Endothelial cell of umbilical vein (primary cell): ENCODE data around the gene BLVRA. TPM values are rescaled to one million over a fixed set of nuclear protein-coding genes. Genes with fewer than 3 reads are reported as not detected.

Experiments used
- BruUV-seq: library from RNA; stranded (reverse); fragments of 400-500 nt; replicated peaks from 2 replicates; lab custom pipeline; 2021; lab: Mats Ljungman, UMichigan
- CTCF ChIA-PET: fragments of 300-600, 350-600 bp; sonication (Branson Sonifier 250); formaldehyde crosslinking; loops from one replicate; lab custom pipeline; 2021; ENCODE audit warnings: antibody characterized with exemption, inconsistent platforms; lab: Charles Lee
- POLR2A ChIA-PET: fragments of 300-600, 350-600 bp; sonication (Branson Sonifier 250); formaldehyde crosslinking; loops from one replicate; lab custom pipeline; 2021; ENCODE audit warnings: antibody characterized with exemption, inconsistent platforms; lab: Charles Lee
- DNase-seq: peaks from one replicate; pipeline ENCODE4 v3.0.0-alpha.2; 2011; ENCODE audit warnings: low read depth, low spot score
- FAIRE-seq: peaks from 2 replicates; lab custom pipeline; 2011; peaks lifted over from hg19 to GRCh38; lab: Jason Lieb, UNC
- H2AFZ ChIP-seq: 2 replicates; pipeline ENCODE4 v1.6.0; 2012; ENCODE audit warnings: low read depth, low read length, control low read depth, inconsistent platforms
- H3K27ac ChIP-seq: 2 replicates; pipeline ENCODE4 v1.5.1; 2011; ENCODE audit warnings: low read depth, mild to moderate bottlenecking, control low read depth, low read length, moderate library complexity; ENCODE audit not compliant: insufficient read depth
- H3K27me3 ChIP-seq, 2 experiments: 2 replicates each; pipeline versions ENCODE4 v1.6.0 to v1.6.1; 2011; ENCODE audit warnings: low read length in 2 of 2, mixed read lengths in 1 of 2; ENCODE audit not compliant: control insufficient read depth in 2 of 2, insufficient read depth in 2 of 2
- H3K36me3 ChIP-seq, 2 experiments: 2 replicates in 1 of 2; 3 replicates in 1 of 2; pipeline ENCODE4 v1.5.1; 2011; ENCODE audit warnings: low read length in 2 of 2, mild to moderate bottlenecking in 1 of 2, moderate library complexity in 1 of 2; ENCODE audit not compliant: control insufficient read depth in 2 of 2, insufficient read depth in 2 of 2; ENCODE audit errors: extremely low read depth in 1 of 2
- H3K4me1 ChIP-seq: 3 replicates; pipeline ENCODE4 v1.5.1; 2011; ENCODE audit warnings: mild to moderate bottlenecking, low read length; ENCODE audit not compliant: control insufficient read depth, insufficient read depth; ENCODE audit errors: extremely low read depth
- H3K4me2 ChIP-seq: 2 replicates; pipeline ENCODE4 v1.6.1; 2011; ENCODE audit warnings: low read length, control low read depth, mixed read lengths; ENCODE audit not compliant: insufficient read depth
- H3K4me3 ChIP-seq, 3 experiments: fragments of 200-600 bp in 1 of 3; sonication (generic), shearing (Covaris generic) in 1 of 3; replicated peaks in 1 of 3; 2 replicates each; pipeline ENCODE4 v1.5.1; 2011 to 2016; ENCODE audit warnings: control low read depth in 3 of 3, low read length in 3 of 3, mild to moderate bottlenecking in 2 of 3, inconsistent platforms in 1 of 3, low read depth in 1 of 3, moderate library complexity in 1 of 3; ENCODE audit not compliant: insufficient read depth in 1 of 3
- H3K79me2 ChIP-seq: 2 replicates; pipeline ENCODE4 v1.6.0; 2012; ENCODE audit warnings: low read length, inconsistent platforms; ENCODE audit not compliant: control insufficient read depth, insufficient read depth
- H3K9ac ChIP-seq: replicated peaks from 2 replicates; pipeline ENCODE3; 2011; ENCODE audit warnings: low read length, control low read depth; ENCODE audit not compliant: insufficient read depth; ENCODE audit errors: extremely low read depth
- H3K9me1 ChIP-seq: replicated peaks from 3 replicates; pipeline ENCODE4 v1.6.0; 2011; ENCODE audit warnings: mild to moderate bottlenecking, low read length; ENCODE audit not compliant: control insufficient read depth, insufficient read depth; ENCODE audit errors: extremely low read depth
- H3K9me3 ChIP-seq: replicated peaks from 2 replicates; pipeline ENCODE4 v1.5.1; 2012; ENCODE audit warnings: low read length, inconsistent platforms; ENCODE audit not compliant: control insufficient read depth, insufficient read depth
- H4K20me1 ChIP-seq: replicated peaks from 2 replicates; pipeline ENCODE3; 2011; ENCODE audit warnings: mild to moderate bottlenecking, low read length; ENCODE audit not compliant: control insufficient read depth, insufficient read depth; ENCODE audit errors: extremely low read depth
- EZH2 ChIP-seq: IDR thresholded peaks from 2 replicates; pipeline ENCODE4 v1.6.1; 2012; ENCODE audit warnings: borderline replicate concordance, low read depth, mild to moderate bottlenecking, moderate library complexity, low read length, inconsistent platforms; ENCODE audit not compliant: severe bottlenecking
- FOS ChIP-seq: IDR thresholded peaks from 2 replicates; pipeline ENCODE4 v1.6.1; 2011; ENCODE audit warnings: mild to moderate bottlenecking, low read length, moderate library complexity, borderline replicate concordance; ENCODE audit not compliant: insufficient read depth
- GATA2 ChIP-seq: IDR thresholded peaks from 2 replicates; pipeline ENCODE4 v1.7.0; 2011; ENCODE audit warnings: low read depth, mild to moderate bottlenecking, moderate library complexity, mixed read lengths, low read length; ENCODE audit not compliant: insufficient read length, insufficient read depth
- JUN ChIP-seq: IDR thresholded peaks from 2 replicates; pipeline ENCODE4 v1.6.1; 2011; ENCODE audit warnings: borderline replicate concordance, low read depth; ENCODE audit not compliant: insufficient read length, insufficient read depth
- MYC ChIP-seq: IDR thresholded peaks from one replicate; pipeline ENCODE4 v1.6.1; 2011; ENCODE audit warnings: mild to moderate bottlenecking, low read depth, low read length
- POLR2A ChIP-seq: IDR thresholded peaks from 2 replicates; pipeline ENCODE4 v1.6.1; 2012; ENCODE audit warnings: low read depth, mild to moderate bottlenecking, control low read depth, low read length
- POLR2AphosphoS5 ChIP-seq: IDR thresholded peaks from 2 replicates; pipeline ENCODE4 v1.6.1; 2012; ENCODE audit warnings: low read depth, mild to moderate bottlenecking, control low read depth, low read length, moderate library complexity; ENCODE audit not compliant: insufficient read depth
- dilution Hi-C: fragments of 300-500 bp; cut with MboI; formaldehyde crosslinking; loops from one replicate; pipeline ENCODE4 v1.15.0; 2019; ENCODE audit warnings: low sequenced_read_pairs; ENCODE audit not compliant: extremely low pct_ligation_motif_present
- intact Hi-C: fragments of 100-400 bp; cut with micrococcal nuclease; formaldehyde crosslinking; loops from one replicate; pipeline ENCODE4 v1.10.0; 2022
- polyA plus RNA-seq, 4 experiments: library from polyadenylated mRNA; depleted of rRNA in 3 of 4; stranded (reverse) in 3 of 4; unstranded in 1 of 4; fragments of >200 nt; gene quantifications; 2 replicates each; pipeline versions ENCODE4 v1.2.1 to v1.2.3, GENCODE V29; 2011 to 2012; ENCODE audit warnings: missing spikeins in 1 of 4
- total RNA-seq: library from RNA; stranded (reverse); gene quantifications from 2 replicates; pipeline ENCODE4 v1.2.3, GENCODE V29; 2021
- TF ChIP-seq, protein P1 (sequence below): IDR thresholded peaks from 2 replicates; pipeline ENCODE4 v1.6.1; 2011; ENCODE audit not compliant: insufficient read depth, insufficient read length
- TF ChIP-seq, protein P2 (sequence below), 2 donors: IDR thresholded peaks; 1 replicate in 1 of 2; 2 replicates in 1 of 2; pipeline ENCODE4 v1.5.1; 2011; ENCODE audit warnings: low read length in 2 of 2, mild to moderate bottlenecking in 2 of 2, moderate library complexity in 2 of 2, control low read depth in 1 of 2, inconsistent platforms in 1 of 2, low read depth in 1 of 2; ENCODE audit not compliant: insufficient read depth in 1 of 2; ENCODE audit errors: extremely low read depth in 1 of 2

The BLVRA gene
- total and polyA plus RNA-seq, 2 donors (not counting 3 experiments of a cell fraction or from before 2014, with no cell fraction given): 24.0 to 34.5 TPM

DNA sequence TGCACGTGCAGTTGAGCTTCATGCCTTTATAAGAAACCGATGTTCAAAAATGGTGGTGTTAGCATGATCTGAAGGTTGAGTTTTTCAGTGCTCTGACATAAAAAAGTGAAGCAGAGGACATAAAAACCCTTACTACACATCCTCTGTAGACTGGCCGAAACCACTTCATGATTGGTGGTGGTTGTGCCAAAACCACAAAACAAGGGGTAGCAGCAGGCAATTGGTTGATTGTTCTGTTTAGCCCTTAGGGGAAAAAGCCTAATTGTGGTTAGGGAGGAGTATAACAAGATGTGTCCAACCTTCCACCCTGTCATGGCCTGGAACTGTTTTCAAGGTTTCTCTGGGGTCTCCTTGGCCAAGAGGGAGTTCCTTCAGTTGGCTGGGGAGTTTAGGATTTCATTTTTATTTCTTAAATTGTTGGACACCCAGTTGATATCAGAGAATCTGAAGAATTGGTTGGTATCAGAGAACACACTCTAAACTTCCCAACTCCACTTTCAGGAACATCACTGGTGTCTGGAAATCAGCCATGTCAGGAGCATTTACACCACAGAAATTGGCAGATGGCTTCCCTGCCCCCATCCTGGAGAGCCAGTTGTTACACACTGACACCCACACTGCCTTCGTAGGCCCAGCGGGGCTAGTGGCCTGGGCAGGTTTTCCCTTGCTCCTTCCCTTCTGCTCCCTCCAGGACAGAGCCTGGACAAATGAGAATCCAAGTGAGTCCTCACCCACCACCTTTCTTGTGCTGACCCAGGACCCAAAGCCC, 92.1 kb downstream of the BLVRA start:
- BruUV-seq: no TSS peak
- POLR2A ChIA-PET: no interaction called here
- H3K27ac ChIP-seq: no peak overlapping the region
- no peaks in the 10 kb centered on the region for H4K20me1 ChIP-seq
- no peaks in the 10 kb centered on the region for H3K4me1 ChIP-seq
- H3K9me3 ChIP-seq: no peaks in the 10 kb centered on the region
- peaks cover 6 to 7% of the 10 kb centered on the region in 2 experiments for H3K27me3 ChIP-seq
- dilution Hi-C loops: no loop called here
- H3K4me3 ChIP-seq: no peak overlapping the region
- H3K36me3 ChIP-seq: no peaks in the 10 kb centered on the region
- no peak overlapping the region for H2AFZ ChIP-seq
- DNase-seq: no peak
- no peaks in the 10 kb centered on the region for H3K79me2 ChIP-seq
- CTCF ChIA-PET: interaction anchor here (1.9 kb wide), 1 partner anchor 11 kb away, joined by 9 read pairs; no protein-coding TSS in a partner anchor
- intact Hi-C loops: no loop called here
- TF ChIP-seq, protein P1, sequence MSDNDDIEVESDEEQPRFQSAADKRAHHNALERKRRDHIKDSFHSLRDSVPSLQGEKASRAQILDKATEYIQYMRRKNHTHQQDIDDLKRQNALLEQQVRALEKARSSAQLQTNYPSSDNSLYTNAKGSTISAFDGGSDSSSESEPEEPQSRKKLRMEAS: no peak
- no peak for TF ChIP-seq GATA2
- no peak for TF ChIP-seq MYC
- TF ChIP-seq, protein P2, sequence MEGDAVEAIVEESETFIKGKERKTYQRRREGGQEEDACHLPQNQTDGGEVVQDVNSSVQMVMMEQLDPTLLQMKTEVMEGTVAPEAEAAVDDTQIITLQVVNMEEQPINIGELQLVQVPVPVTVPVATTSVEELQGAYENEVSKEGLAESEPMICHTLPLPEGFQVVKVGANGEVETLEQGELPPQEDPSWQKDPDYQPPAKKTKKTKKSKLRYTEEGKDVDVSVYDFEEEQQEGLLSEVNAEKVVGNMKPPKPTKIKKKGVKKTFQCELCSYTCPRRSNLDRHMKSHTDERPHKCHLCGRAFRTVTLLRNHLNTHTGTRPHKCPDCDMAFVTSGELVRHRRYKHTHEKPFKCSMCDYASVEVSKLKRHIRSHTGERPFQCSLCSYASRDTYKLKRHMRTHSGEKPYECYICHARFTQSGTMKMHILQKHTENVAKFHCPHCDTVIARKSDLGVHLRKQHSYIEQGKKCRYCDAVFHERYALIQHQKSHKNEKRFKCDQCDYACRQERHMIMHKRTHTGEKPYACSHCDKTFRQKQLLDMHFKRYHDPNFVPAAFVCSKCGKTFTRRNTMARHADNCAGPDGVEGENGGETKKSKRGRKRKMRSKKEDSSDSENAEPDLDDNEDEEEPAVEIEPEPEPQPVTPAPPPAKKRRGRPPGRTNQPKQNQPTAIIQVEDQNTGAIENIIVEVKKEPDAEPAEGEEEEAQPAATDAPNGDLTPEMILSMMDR (IDR thresholded peaks at IDR 0.05; ENCODE audit: extremely low read depth in 1 of 2, insufficient read depth in 1 of 2, low read depth in 1 of 2, low read length in 2 of 2): no peak
- no peak for TF ChIP-seq FOS
- TF ChIP-seq POLR2A: no peak
- no peak for TF ChIP-seq EZH2
- TF ChIP-seq JUN: no peak
- no peak for TF ChIP-seq POLR2AphosphoS5
- H3K4me2 ChIP-seq: no peak overlapping the region
- no peak overlapping the region for H3K9ac ChIP-seq
- H3K9me1 ChIP-seq: no peaks in the 10 kb centered on the region
- no peak for FAIRE-seq
